GM19035 (cell line): ENCODE measurements around the gene MAPK12.

Source experiments
- ATAC-seq: cut with Tn5 transposase; IDR thresholded peaks from one replicate; pipeline ENCODE4 v1.9.1; 2021; ENCODE audit not compliant: unreplicated experiment

The MAPK12 gene

DNA sequence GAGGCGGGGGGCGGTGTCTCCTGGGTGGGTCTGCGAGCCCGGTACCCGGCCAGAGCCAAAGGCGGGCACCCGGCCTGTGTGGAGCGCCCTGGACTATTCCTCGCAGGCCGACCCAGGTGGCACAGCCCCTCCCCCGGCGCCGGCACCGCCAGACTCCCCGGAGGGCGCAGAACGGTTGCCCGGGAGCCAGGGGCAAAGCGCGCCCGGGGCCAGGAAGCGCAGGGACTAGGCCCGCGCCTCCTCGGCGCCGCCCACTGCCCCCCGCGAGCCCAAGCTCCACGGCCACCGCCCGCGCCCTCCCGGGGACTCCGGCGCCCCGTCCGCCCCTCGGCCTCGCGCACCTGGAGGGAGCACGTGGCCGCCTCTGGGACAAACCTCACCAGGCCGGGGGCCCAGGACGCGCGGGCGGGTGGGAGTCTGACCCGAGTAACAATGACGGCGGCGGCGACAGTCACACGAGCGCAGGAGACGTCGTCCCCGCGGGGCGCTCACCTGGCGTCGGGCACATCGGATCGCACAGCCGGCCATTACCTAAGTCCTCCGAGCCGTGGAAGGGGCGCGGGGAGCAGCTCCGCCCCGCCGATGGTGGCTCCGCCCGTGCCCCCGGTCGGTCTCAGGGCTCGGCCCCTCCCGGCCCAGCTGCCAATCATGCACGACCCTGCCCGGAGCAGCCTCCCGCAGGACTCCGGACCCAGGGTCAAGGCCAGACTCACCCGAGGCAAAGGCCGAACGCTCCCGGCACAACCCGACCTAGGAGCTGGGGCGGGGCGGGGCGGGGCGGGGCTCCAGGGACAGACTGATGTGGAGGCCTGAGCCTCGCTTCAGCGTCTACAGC, 38.5 kb upstream of the MAPK12 start:
- no peak for ATAC-seq

DNA sequence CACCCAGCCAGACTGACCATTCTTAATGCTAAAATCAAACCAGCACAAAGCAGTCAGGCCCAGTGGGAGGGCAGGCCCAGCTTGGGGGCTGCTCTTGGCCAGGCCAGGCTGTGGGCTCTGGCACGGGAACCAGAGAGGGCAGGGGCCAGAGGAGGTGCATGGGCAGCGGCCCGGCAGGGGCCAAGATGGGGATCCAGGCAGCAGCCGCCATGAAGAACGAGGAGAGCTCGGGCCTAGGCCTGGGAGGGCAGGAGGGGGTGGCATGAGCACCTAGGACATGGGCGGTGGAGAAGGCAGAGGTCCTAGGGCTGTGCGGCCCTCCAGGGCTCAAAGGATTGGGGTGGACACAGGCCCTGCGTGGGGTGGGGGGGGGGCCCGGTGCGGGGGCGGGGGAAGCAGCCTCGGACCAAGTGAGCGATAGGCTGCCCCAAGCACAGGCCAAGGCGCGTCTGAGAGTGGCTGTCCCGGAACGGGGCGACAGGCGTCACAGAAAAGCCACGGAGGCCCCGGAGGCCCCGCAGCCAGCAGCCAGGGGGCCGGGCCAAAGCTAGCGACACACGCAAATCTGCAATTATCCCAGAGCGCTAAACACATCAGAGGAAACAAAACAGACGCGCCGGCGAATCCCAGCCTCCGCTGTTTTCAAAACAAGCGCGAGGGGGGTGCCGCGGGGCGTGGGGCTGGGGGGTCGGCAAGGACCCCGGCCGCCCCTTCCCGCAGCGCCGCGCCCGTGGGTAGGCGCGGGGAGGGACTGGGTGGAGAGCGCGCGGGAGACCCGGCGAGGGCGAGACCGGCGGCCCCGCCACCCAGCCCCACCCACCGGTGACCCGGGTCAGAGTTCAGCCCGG, 37.7 kb upstream of the MAPK12 start:
- no peak for ATAC-seq

DNA sequence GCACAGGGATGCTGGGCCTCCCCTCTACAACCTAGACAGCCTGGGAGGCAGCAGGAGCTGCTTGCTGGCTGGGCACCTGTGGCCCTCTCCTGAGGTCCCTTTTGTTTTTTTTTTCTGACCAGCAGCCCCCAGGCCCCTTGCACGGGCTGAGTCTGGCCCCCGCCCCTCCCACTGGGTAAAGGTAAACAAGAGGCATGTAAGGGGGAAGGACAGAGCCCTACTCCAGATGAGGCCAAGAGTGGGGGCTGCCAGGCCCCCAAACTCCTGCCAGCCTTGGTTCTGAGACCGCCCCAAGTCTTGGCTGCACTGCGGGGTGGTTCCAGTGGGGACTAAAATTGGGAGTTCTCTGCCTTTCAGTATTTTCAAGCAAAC, 36.8 kb upstream of the MAPK12 start:
- ATAC-seq, result no peak

DNA sequence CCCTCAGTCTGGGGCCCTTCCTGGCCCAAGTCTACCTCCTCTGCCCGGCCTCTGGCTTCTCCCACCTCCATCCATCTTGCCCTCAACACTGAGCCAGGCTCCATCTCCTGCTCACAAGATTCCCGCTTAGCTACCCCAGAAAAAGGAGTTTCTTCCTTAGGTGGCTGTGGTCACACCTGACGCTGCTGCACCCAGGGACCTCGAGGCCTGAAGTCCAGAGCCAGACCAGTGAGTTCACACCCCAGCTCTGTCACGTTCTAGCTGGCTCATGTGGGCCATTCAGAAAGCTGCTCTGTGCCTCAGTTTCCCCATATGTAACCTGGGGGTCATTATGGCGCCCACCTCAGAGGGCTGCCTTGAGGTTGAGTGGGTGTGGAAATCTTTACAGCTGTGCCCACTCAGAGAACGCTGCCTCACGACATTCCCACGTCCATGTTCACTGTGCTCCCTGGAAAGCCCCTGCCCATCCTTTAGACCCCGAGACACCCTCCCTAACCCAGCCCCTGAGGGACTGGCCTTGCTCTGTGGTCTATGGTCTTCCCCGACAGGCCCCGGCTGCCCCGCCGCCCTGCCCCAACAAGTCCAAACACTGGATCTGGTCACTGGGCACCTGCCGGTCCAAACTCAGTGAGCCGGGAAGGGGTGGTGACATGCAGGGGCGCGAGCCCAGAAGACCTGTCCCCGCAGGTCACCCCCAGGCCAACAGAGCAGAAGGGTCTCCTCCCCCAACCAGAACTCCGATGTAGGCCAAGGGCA, 36.2 kb upstream of the MAPK12 start:
- ATAC-seq, result no peak

DNA sequence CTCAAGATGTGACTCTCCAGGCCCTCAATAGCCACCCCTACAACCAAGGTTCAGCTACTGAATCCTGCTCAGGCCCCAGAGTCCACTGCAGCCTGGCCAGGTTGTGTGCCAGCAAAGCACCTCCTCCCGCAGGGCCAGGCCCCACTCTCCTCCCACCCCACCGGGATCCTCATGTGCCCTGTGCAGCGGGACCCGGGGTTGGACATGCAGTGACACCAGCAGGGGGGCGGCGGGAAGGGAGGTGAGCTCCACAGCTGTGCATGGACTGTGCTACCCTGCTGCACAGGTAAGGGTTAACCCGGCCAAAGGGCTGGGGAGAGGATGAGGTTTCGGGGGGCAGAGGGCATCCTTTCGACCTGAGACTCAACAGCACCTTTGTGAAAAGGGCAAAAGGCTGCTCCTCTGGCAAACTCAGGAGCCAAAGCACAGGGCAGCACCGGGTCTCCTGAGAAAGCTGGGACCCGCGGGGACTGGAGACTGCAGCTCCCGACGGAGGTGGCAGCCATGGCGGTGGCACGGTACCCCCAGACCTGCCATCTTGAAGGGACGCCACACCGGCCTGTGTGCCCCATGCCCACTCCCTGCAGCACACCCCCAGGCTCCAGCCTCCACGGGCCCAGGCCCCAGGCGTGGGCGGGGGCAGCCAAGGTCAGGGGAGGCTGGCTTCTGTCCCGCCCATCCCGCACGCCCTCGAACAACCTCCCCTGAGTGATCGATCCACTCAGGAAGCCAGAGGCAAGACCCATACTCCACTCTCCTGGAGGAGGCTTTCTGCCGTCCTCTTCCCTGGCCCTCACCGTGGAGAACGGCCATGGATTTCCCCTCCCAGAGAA, 35.4 kb upstream of the MAPK12 start:
- ATAC-seq, result no peak

DNA sequence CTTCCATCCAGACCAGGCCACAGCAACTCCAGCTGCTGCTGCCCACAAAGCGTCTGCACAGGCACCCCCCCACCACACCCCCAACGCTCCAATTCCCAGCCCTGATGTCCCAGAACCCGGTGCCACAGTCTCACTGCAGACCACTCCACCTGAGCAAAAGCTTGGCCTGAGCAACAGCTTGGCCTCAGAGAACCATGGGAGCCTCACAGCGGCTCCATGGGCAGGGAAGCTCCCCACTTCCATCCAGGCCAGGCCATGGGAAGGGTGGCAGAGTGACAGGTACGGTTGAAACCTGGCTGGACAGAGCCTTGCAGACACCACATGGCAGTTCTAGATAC, 32.8 kb upstream of the MAPK12 start:
- ATAC-seq, result no peak

DNA sequence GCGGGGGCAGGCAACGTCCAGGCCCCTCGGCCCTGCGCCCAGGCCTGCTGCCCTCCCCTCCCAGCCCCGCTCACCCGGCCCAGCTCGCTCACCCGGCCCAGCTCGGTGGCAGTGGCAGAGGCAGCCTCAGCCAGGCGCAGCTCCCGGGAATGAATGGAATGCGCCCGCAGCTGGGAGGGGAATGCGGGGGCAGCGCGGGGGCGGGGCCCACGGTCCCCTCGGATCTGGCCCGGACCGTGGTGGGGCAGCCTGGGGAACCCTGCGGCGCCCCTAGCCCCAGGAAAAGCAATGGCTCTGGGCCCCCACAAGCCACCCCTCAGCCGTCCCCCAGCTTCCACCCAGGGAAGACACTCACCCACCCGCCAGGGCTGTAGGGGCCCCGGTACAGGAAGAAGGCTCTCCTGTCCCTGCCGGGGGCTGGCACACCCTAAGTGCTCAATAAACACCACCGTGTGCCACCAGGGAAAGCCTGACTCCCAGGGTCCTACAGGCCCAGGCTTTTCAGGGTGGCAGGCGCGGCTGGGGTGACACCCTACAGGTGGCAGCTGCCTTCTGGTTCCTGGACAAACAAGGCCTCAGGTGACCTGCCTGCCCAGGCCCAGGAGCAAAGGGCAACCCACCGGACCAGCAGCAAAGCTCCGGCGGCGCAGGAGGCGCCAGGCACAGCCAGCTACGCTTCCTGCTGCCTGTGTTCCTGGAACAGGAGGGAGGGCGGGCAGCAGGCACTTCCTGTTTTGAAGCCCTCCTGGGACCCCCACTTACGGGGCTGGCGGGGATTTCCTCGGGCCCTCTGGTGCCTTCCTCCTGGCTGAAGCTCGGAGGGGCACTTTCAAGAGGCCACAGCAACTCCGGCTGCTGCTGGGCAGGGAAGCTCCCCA, 32.2 kb upstream of the MAPK12 start:
- no peak for ATAC-seq

DNA sequence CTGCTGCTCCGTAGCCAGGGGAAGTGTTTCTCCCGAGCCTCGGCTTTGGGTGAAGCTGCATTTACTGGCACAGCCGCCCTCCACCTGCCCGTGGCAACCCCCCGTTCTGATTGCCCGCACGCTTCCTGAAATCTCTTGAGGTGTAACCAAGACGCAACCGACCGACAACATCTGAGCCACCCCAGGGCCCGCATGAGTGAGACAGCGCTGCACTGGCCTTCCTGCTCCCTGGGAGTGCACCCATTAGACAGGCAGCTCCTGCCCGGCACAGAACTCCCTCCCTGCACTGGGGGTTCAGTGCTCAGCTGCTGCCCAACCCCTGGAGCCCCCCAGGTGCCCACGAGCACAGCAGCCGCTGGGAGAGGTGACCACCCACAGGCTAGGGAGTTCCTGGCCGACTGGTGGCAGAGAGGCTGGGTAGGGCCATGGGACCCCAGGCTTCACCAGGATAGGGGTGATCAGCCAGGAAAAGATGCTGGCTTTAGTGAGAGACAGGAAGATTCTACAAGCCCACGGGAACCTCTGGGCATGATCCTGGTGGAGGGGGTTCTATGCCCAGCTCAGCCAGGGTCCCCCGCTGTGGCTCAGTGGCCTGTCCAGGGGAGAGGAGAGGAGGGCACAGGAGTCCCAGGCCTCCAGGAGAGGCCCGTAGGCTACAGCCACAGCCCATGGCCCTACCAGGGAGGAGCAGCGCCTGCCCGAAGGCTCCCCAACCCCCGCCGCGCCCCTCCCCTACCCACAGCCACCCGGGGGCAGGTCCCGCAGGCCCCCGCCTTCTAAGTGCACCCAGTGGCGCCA, 31.4 kb upstream of the MAPK12 start:
- no peak for ATAC-seq

DNA sequence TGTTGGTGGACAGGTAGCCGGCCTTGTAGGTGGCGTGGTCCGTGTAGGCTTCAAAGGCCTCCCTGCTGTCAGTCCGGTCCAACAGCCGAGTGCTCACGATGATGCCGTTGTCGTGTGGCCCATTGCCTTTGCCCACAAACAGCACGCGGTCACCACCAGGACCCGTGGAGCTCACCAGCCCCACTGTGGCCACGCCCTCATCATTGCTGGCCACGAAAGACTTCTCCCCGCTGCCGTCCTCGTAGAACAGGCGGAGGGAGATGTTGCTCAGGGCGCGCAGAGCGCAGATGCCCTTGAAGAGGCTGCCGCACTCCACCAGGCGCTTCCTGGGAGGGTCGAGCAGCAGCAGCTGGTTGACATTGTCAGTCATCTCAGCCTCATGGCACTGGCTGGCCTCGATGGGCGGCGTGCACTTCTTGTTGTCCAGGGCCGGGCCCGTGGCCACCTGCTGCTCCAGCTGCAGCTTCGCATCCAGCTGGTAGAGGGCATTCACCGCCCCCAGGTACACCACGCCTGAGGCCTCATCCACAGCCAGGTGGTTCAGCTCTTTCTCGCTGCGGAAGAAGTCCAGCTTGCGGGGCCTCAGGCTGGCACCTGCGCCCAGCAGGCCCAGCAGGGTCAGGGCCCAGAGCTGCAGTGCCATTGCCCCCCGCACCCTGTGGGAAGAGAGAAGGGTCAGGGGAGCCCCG, 28.6 kb upstream of the MAPK12 start:
- ATAC-seq, result no peak

DNA sequence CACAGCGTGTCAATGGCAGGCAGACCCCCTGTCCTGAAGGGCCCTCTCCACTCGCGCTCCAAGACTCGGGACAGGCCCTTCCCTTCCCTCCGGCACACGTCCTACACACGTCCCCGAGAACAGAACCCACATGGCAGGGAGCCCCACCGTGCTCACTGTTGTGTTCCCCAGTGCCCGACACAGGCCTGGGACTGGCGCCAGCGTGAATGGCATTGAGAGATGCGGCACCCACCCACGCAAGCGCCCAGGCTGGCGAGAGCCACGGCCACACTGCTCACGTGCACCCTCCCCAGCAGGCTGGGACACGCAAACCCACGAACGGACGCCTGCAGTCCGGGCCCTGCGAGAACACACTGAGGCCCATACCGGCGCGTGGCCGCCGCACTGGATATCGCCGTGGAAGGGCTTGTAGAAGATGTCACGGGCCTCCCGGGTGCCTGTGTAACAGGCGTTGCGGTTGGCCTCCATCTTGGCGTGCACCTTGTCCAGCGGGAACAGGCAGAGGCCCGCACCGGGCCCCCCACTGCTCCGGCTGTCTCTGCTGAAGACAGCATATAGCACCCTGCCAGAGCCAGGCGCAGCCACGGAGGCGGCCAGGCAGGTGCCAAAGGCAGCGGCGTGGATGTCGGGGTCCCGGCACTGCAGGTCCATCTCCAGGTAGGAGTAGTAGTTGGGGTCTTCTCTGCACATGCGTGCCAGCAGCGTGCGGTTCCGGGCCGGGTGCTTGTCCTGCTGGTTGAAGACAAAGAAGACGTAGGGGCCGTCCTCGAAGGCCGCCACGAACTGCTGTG, 27.9 kb upstream of the MAPK12 start:
- ATAC-seq, result no peak

DNA sequence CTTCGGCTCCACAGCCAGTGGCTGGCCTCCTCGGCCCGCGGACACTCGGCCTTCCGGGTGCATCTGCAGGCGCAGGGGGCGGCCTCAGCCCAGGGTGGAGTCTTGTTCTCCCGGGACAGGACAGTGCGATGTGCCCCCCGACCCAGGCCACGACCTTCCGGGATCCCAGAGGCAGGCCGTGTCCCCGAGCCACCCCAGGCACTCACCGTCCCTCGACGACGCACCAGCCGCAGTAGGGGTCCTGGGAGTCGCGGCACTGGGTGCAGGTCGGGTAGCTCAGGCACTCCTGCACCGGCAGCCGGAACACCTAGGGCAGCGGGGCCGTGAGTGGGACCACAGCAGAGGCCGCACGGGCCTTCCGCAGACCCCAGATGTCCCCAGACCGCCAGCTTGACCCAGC, 26.2 kb upstream of the MAPK12 start:
- no peak for ATAC-seq

DNA sequence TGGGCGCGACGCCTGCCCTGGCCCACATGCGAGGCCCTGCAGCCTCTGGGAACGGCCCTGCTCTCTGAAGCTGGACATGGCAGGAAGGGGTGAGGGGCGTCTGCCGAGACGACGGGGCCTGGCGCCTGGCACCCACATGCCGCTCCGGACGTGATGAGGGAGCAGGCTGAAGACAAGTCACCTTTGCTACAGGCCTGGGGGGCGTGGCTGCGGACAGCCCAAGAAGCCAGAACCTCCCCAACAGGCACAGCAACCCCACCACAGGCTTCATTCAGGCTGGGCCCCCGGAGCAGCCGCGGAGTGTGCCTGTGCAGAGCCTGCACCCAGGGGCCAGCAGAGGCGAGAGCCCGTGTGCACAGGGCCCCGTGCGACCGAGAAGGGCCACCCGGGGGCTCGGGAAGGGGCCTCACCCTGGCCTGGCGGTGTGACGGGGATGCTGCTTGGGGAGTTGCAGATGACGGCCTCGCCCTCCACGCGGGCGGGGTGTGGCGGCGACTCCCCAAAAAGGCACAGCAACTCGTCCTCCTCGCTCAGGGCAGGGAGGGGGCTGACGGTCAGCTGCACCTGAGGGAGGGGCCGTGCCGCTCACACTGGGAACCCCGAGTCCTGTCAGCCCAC, 25.3 kb upstream of the MAPK12 start:
- ATAC-seq, result no peak

DNA sequence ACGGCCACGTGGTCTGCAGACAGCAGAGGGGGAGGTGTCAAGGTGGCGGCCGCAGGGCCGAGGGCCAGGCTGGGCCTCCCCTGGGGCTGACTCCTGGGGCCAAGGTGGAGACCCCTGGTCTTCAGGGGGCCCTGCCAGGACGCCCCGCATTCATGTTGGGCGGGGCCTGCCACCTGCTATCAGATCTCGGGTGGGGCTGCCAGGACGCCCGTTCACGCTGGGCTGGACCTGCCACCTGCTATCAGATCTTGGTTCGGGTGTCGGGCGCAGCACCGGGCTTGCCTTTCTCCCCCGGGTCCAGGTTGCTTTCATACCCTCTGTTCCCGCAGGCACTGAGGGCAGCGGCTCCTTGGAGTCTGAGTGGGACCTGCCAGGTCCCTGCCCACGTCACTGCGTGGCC, 24.8 kb upstream of the MAPK12 start:
- no peak for ATAC-seq

DNA sequence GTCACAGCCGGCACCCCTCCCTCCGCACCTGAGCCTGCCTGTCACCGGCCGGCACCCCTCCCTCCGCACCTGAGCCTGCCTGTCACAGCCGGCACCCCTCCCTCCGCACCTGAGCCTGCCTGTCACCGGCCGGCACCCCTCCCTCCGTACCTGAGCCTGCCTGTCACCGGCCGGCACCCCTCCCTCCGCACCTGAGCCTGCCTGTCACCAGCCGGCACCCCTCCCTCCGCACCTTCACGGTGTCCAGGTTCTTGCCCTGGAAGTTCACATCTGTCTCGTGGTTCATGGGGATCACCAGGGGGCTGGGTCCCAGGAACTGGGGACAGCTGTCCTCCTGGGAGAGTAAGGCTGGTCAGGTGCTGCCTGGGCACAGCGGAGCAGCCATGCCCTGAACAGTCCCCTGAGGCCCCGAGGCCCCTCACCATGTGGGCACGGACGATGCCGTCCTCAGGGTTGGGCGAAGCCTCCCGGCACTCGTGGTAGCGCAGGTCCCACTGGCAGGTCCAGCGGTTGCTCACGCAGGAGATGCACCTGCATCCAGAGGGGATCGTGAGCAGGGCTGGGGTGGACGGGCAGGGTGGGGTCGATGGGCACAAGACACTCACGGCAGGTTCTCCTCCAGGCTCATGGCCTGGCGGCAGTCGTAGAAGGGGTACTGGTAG, 24.2 kb upstream of the MAPK12 start:
- no peak for ATAC-seq

DNA sequence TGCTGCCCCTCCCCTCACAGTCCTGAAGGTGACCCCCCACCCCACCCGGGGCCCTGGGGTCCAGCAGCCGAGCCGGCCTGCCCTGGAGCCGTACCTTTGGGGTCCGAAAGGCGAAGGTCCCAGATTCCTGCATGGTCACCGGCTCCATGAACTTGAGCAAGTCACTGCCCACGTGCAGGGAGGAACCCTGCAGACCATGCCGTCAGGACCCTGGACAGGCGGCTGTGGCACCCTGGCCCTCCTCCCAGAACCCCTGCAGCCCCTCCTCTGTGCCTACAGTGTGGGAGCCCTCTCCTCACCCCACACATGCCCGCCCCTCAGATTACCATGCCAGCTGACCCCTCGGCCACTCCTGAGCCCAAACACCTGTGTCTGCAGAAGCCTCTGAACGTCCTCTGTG, 23.0 kb upstream of the MAPK12 start:
- ATAC-seq, result no peak

DNA sequence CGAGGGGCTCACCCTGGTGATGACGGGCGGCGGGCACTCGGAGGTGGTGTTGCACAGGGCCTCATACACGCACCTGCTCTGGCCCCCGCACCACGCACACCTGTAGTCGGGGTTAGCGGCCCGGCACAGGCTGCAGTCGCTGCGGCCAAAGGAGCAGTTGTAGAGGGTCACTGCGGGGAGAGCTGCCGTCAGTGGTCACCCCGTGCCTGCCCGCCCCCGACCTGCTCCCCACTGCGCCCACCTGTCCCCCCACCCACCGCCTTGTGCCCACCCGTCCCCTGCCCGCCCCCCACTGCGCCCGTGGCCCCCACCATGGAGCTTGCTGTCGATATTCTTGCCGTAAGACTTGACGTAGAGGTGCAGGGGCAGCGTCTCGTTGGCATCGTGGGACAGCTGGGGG, 22.3 kb upstream of the MAPK12 start:
- no peak for ATAC-seq
